HG02840 (cell line): ENCODE data around the gene HNMT.

ENCODE experiments used
- ATAC-seq: cut with Tn5 transposase; IDR thresholded peaks from one replicate; pipeline ENCODE4 v1.9.1; 2021; ENCODE audit warnings: mild to moderate bottlenecking, moderate library complexity, moderate number of reproducible peaks; ENCODE audit not compliant: unreplicated experiment, low FRiP score

The HNMT gene

DNA sequence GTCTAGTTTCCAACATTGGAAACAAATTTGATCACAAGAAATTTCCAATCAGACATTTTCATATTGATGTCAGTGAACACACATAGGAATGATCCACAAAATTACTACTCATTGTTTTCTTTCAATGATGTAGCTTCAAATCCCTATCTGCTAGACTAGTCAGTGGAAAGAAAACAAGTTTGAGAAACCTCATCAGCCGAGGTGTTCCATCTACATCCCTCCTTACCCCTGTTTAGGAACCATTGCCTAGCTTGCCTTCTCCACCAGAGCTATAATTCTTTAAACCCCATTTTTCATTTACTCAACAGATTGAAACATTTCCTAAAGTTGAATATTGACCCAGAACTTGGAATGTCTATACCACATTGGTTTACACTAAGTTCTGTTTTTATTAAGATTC lies 45.3 kb downstream of the HNMT start:
- no peak for ATAC-seq

DNA sequence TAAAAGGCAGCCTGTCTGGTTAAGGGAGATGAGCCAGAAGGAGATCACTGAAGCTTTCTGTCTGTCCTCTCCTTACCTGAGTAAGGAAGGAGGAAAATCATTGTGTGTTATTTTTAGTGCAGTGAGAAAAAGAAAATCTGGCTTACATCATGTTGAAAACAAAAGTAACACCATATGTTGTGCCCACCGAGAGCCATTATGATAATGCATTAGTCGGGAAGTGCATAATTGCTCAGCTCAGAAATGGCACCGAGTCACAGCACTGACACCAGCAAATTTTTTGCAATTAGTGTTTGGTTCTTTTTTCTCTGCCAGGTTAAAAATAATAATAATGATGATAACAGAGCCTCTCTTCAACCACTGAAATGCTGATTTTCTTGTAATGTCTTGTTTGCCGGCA lies 46.6 kb downstream of the HNMT start:
- no peak for ATAC-seq

DNA sequence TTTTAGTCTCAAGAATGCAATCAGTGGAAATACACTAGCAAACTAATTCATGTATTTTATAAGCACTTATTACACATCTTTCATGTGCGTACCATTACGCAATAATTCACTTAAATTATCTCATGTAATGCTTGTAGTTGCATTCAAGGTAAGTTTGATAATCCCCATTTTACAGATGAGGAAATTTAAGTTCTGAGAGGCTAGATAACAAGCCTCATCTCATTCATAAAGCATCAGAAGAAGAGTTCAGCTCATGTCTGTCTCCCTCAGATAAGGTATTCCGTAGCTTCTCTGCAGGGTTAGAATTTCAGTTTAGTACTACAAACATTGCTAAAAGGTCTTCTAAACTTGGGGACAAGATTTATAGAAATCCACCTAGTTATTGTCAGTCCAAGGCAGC lies 47.8 kb downstream of the HNMT start:
- ATAC-seq: no peak

DNA sequence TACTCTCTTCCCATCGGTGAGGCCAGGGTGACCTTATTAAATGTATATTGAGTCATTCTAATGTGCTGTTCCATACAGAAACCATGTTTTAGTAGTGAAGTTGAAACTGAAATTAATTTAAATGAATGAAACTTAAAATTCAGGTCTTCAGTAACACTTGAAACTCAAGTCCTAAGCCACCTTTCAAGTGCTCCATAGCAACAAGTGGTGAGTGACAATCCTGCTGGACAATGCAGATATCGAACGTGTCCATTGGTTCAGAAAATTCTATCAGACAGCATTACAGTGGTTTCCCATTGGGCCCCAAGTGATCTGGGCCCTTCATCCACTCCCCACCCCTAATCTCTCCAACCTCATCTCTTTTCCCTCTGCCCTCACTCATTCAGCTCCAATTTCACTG lies 48.7 kb downstream of the HNMT start:
- ATAC-seq: no peak

DNA sequence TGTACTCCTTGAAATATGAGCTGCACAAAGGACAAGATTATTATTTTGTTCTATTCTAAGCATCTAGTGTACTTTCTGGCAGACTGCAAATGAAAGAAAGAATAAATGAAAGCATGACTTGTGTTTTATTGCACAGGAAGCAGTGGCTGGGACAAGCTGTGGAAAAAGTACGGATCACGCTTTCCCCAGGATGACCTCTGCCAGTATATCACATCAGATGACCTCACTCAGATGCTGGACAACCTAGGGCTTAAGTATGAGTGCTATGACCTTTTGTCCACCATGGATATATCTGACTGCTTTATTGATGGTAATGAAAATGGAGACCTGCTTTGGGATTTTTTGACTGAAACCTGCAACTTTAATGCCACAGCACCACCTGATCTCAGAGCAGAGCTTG lies 49.4 kb downstream of the HNMT start:
- no peak for ATAC-seq

DNA sequence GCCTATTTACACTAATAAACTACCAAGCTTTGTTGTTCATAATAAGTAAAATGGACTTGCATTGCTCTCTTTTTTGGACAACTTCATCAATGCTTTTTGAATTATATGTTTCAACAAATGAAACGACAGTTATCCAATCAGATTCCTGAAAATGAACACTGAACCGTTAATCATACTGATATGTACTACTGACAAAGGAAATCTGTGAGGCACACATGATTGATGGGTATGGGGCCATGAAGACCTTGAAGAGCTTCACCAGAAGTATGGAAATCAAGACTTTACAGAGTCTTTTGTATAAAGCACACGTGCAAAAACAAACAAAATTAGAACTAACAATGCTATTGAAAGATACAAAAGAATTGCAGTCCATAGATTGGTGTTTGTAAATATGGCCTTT lies 51.2 kb downstream of the HNMT start:
- no peak for ATAC-seq

DNA sequence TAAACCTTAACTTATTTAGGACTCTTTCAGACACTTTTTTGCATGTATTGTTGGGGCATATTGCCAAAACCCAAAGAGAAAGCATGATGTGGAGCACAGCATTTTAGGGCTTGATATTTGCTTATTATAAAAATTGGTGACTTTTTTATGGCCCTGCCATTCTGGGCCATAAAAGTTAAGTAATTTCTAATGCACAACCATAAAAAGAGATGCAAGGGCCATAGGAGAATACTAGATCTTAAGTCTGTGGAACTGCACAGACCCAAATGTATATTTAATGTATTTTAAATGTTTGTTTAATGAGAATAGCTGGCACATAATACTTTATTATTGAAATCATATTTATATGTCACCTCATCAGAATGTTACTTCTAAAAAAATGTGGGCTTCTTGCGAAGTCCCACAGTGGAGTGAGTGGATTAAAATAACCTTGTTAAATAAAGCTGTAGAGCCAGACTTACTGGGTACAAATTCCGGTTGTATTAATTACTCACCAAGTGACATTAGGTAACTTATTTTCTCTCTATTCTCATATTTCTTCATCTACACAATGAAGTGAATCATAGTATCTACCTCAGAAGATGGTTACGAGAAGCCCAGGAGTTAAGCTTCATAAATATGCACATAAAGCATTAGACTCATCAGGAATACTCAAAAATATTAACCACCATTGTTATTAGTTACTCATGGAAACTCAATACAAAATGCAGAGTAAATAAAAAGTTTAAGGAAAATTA lies 52.2 kb downstream of the HNMT start:
- no peak for ATAC-seq

DNA sequence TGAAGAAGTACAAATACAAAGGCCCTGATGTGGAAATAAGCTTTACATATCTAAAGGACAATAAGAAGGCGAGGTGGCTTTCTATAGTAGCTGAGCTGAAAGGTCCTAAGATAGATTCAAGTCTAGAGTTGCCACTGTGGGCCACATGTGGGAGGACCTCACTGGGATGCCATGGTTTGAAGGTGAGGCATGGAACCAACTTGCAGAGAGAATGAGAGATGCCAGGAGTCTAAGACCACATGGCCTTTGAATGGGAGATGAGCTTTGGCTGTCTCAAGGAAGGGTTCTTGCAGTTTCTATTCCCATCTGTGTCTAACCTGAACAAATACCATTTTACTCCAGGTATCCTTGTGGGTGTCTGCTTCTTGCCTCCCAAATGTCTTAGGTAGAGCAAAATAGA lies 53.6 kb downstream of the HNMT start:
- no peak for ATAC-seq

DNA sequence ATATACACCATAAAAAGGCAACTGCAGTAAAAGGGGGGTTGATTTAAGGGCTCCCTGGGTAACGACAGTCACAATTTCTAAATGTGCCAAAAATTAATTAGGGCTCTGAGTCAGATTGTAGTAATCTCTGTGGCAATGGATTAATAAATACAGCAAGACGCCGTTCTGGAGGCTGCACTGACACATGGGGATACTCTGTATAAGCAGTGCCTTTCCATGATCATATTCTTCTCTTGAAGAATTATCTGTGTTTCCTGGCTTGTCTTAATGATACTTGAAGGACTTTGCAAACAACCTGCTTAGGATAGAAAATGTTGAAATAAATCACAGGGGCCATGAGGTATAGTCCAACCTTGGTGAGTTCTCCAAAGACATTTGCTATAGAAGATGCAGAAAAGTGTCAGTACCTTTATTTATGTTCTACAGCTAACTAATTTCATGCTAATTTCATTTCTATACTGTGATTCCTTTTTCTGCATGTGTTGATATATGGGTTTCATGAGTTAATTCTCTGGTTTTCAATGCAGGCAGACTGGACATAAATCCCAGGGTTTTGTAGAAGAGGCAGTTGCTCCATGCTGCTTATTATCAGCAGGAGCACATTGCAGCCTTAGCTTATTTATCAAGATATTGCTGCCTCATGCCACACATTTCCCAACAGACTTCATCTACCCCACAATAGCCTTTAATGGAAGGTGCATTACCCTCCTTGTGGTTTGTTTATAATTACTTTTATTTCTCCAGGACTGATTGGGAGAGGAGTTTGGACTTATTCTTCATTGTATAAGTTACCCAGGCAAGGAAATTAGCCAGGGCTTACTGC lies 54.8 kb downstream of the HNMT start:
- no peak for ATAC-seq

DNA sequence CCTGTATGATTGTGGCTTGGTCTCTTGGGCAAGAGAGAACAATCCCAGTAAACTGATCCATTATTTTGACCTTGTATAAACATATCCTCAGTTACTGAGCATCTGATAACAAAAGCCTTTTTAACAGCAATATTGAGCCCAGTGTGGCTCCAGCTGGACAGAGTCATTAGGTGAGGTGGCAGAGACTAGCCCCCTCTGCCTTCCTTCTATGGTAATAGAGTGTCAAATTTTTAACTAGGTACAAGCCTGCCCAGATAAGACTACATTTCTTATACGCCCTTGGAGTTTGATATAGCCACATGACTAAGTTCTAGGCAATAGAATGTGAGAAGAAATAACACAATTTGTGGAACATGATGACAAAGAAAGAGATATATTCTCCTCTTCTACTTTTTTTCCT lies 56.2 kb downstream of the HNMT start:
- no peak for ATAC-seq

DNA sequence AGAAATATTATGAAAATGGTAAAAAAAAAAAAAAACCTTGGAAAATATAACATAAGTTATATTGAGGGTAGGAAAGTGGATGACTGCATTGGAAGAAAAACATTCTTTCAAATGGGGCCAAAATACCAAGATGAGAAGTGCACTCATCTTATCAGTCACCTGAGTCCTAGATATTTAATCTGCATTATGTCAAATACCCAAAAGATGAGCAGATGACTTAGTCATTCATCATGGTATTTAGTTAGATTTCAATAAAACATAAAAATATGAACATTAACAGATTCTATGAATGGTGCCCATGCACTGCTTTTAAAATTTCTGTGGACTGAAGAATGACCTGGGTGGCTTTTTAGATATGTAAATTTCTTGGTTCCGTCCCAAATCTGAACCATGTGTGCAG lies 56.9 kb downstream of the HNMT start:
- no peak for ATAC-seq

DNA sequence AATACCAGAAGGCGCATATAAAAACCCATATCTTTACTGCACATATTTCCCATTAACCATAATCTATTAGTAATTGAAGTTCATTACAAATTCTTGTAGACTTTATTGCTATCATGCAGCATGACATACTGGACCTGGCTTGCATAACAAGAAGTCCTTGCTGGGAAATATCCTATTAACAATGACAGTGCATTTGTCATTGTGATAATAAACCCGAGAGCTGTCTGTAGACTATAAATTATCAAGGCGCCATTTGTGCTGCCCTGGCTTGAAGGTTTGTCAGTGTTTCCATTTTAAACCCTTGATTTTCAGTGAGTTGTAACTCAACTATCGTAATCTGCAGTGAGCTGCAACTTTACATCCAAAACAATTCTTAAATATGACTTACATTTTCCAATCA lies 59.0 kb downstream of the HNMT start:
- no peak for ATAC-seq

DNA sequence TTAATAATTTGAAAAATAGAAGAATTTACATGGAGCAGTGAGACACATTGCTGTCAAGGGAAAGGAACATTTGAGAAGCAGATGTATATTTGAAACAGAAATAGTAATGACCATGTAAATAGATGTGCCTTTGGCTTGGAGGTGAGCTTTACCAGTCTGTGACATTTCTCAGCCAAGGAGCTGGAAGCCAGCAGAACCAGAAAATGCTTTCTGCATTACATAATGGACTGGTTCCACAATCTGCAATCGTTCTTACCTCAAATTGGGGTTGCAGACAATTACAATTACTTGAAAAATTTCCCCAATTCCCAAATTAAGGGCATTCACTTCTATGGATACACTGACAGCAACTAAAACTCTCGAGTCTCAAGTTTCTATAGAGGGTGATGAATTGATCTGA lies 59.7 kb downstream of the HNMT start:
- no peak for ATAC-seq

DNA sequence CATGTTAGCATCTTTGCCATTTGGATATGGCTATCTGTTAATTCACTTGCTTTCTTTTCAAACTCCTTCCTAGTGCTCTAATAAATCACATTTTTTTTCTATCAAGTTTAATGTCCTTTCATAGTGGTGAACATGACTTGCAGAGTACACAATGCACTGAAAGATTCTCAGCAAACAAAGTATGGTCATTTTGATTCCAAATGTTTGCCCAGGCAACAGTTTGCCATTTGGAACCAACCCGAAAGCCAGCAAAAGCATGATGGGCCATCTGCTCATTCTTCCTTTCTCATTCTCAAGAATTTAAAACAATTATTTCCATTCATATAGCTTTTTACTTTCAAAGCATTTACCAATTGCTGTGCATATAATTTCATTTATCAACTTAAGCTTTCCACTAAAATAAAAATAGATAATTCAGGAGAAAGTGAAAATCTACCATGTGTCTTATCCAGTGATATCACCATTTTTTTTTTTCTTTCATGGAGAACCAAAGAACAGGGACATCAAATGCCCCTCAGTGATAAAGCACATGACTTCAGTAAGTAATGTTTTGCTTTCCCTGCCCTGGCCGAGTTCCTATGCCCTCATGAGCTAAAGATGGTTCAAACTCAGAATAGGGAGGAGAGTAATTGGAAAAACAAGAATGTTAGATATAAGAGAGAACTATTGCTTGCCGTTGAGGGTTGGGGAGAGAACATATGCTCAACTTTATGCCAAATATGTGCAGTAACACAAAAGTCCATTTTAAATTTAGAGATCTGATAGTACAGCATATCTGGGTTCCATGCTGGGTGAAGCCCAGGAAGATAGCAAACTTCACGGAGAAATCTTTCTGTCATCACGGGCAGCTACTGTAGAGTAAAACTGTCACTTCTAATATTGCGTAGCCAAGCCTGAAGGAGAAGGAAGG lies 62.1 kb downstream of the HNMT start:
- no peak for ATAC-seq

DNA sequence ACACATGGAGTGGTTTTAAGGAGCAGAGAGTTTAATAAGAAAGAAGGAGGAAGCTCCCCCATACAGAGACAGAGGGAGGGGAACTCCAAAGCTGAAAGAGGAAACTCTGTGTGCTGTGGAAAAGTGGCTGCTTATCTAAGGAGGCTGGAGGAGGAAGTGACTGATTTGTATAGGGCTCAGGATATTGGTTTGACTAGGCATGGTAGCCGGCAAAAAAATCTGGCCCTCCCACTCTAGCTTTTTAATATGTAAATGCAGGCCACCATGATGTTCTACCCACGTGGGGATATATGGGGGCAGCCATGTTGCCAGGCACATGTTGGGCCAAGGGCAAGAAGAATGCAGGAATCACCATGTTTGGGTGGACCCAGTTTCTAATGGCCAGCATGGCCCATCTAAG lies 64.3 kb downstream of the HNMT start:
- no peak for ATAC-seq

DNA sequence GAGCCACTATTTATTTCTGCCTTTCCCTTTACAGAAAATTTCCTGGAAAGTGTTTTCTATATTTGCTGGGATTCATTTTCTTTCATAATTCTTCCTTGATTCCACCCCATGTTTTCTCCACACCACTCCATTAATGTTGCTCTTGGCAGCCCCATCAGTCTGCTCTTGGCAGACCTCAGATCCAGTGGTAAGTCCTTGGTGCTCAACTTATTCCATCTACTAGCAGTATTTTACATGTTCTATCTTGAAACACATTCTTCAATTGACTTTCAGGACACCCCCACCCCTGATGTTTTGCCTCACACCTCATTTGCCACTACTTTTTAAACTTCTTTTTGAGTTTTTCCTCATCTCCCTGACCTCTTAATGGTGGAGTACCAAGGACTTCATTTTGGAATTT lies 65.0 kb downstream of the HNMT start:
- ATAC-seq: no peak

DNA sequence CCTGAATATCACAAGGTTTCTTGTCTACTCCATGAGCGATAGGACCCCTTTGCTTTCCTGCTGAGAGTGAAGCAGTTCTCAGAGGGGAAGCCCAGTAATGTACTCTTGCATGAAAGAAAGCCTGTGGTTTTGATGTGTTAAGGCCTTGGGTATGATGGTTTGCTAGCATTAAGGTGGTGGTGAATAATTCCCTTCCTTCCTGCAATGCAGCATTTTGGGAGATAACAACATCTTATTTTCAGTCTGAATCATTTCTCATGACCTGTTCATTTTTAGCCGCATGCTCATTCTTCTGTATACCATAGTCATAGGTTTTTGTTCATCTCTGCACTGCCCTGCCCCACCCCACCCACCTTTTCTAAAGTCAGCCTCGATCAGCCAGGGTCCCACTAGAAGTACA lies 66.2 kb downstream of the HNMT start:
- peak; percentile 67 for ATAC-seq

DNA sequence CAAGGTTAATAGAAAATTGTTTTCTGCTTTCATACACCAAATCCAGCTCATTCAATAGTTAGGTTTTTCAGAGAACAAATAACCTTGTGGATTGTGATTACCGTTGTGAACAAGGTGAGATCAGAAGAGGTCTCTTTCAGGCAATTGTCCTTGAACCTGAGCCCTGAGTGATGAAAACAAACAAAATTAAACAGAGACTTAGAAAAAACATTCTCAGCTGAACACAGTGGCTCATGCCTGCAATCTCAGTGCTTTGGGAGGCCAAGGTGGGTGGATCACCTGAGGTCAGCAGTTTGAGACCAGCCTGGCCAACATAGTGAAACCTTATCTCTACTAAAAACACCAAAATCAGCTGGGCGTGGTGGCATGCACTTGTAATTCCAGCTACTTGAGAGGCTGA lies 68.1 kb downstream of the HNMT start:
- ATAC-seq: no peak

DNA sequence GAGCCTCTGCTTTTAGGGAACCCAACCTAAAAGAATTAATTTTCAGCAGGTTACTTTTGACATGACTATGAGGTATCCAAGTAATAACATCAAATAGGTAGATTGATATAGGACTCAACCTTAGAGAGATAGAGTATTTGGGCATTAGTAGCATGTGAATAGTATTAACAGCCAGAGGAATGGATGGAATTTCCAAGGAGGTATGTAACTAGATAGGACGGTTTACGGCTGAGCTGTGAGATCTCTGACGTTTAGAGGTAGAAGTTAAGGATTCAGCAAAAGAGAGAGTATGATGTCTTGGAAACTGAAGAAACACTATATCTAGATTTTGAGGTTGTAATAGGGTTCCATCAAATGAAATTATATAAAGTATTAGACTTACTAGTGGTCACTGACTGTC lies 70.3 kb downstream of the HNMT start:
- ATAC-seq: no peak

DNA sequence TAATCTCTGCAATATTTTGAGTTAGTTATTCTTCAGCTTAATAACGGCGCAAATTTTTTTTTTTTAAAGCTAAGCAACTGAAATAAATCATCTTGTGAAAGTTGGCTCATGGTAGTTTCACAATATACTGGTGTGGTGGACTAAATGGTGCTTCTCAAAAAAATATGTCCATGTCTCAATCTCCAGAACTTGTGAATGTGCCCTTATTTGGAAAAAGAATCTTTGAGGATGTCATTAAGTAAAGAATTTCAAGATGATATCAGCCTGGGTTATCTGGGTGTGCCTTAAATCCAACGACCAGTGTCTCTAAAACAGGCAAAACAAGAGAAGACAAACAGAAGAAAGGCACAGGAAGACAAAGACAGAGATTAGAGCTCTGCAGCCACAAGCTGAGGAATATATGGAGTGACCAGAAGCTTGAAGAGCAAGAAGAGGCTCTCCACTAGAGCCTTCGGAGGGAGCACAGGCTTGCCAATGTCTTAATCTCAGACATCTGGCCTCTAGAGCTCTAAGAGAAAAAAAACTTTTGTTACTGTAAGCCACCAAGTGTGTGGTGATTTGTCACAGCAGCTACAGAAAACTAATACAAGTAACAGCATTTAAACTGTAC lies 71.4 kb downstream of the HNMT start:
- ATAC-seq: no peak

DNA sequence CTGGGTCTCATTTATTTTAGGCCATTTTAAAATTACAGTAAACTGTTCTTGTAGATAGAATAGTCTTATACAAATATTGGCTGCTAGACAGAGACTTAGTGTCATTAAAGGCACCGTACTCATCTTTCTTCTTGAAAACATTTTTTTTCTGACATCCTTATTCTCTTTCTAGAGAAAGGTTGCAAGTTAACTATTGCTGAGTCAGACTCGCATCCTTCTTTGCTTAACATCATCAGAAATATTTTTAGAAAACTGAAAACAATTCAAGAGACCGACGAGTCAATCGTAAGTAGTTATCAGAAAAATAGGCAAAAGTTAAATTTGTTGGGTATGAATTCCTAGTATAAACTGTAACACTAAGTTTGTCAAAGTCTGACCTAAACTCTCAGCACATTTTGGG lies 72.2 kb downstream of the HNMT start:
- no peak for ATAC-seq
